ENCODE measurements around the gene KCNQ1OT1. TPM values are rescaled to one million over a fixed set of nuclear protein-coding genes. Genes with fewer than 3 reads are reported as not detected.

KCNQ1OT1 gene
- total and polyA plus RNA-seq, 2 of the 4 experiments (the other 2 are of a cell fraction), result 0.14 to 2.0 TPM

DNA sequence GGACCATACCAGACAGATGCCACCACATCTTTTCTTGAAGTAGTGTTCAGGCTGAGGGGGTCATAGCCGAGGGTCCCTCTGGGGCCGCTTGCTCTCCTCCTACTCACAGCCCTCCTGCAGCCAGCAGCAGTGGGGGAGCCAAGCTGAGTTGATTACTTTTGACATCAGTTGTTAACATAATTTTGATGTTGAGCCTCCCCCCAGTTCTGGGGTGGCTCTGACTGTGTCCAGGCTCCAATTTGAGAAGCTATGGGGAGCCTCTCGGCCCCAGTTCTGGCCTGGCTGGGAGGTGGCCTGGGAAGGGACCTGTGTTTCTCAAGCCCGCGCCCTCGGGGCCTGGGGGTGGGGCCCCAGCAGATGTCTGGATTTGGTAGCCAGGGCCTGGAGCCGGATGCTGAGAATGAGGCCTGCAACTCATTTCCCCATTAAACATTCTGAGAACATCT is 47.9 kb downstream of the KCNQ1OT1 start (continued):
- TF ChIP-seq SMC3 (IDR thresholded peaks at IDR 0.05; ENCODE audit: low read depth, low read length), result no peak
- TF ChIP-seq FOS (IDR thresholded peaks at IDR 0.05; ENCODE audit: low read depth, low read length), result no peak
- no peak for TF ChIP-seq POLR2A (IDR thresholded peaks at IDR 0.05; ENCODE audit: low read depth, low read length)
- no peak for TF ChIP-seq NFE2L2 (IDR thresholded peaks at IDR 0.05; ENCODE audit: low read depth, low read length)

DNA sequence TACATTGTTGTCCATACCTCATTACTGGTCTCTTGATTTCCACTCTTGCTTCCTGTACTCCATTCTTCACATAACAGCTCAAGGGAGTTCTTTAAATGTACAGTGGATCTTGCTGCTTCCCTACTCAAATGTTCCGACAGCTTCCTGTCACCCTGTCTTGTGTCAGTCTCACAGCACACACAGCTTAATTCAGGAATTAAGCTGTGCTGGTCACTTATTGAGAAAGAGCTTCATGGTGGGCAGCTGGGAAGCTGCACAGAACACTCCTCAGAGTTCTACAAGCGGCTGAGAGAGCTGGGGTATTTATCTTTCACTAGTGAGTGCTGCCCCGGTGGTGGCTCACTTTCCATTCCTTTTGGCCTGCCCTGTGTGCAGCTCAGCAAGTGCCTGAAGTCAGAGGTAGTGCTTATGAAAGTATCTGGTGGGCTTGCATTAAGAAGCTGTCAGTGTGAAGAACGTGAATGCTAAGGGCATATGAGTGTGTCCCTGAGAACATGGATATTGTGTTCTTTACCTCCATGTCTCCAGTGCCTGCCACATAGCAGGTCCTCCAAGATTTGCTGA is 48.7 kb downstream of the KCNQ1OT1 start:
- no peaks in the 10 kb centered on the region for H3K9me1 ChIP-seq (ENCODE audit: insufficient read depth, low read length)
- no peak for DNase-seq
- no peak overlapping the region for H2BK120ac ChIP-seq (ENCODE audit: low read depth, low read length)
- no peak overlapping the region for H2BK15ac ChIP-seq (ENCODE audit: low read depth, low read length)
- POLR2A ChIA-PET (ENCODE audit: unreplicated experiment), result no interaction called here
- in situ Hi-C loops (cut with MboI; ENCODE audit: low sequenced_read_pairs), result no loop called here
- no peaks in the 10 kb centered on the region for H3K36me3 ChIP-seq (ENCODE audit: control insufficient read depth, insufficient read depth, low read length)
- no peak overlapping the region for H3K4me2 ChIP-seq (ENCODE audit: low read depth, low read length)
- no peak overlapping the region for H2AK9ac ChIP-seq (replicated peaks; ENCODE audit: low read depth, low read length, poor library complexity)
- dilution Hi-C loops (cut with HindIII; ENCODE audit: low sequenced_read_pairs, unreplicated experiment), result no loop called here
- no peaks in the 10 kb centered on the region for H3K4me1 ChIP-seq (ENCODE audit: control insufficient read depth, insufficient read depth, low read length)
- no peak overlapping the region for H3K14ac ChIP-seq (replicated peaks; ENCODE audit: low read depth, low read length)
- H4K5ac ChIP-seq (ENCODE audit: low read depth, low read length), result no peak overlapping the region
- no peak overlapping the region for H2AFZ ChIP-seq (replicated peaks; ENCODE audit: low read length, poor library complexity)
- no TSS peak for BruUV-seq (replicated peaks)
- intact Hi-C loops (cut with micrococcal nuclease), result no loop called here
- H3K4me3 ChIP-seq (ENCODE audit: insufficient read depth, low read depth, low read length), result no peak overlapping the region
- CTCF ChIA-PET, result no interaction called here
- H2BK5ac ChIP-seq (ENCODE audit: low read depth, low read length, poor library complexity, severe bottlenecking), result no peak overlapping the region
- 39% methylated on average over 2 of the region's 4 CpGs; no CpG with 5 or more reads in 1 of the 2 experiments for WGBS, 2 experiments (ENCODE audit: extremely low coverage in 2 of 2, insufficient read length in 1 of 2)
- peaks cover 69% of the 10 kb centered on the region for H3K9me3 ChIP-seq (ENCODE audit: control insufficient read depth, insufficient read depth, low read length)
- peaks cover 0 to 3% of the 10 kb centered on the region in 2 experiments; a peak in 1 of 4 replicates for H3K79me1 ChIP-seq (ENCODE audit: low read depth in 1 of 2, low read length in 2 of 2)
- no peak overlapping the region for H4K91ac ChIP-seq (ENCODE audit: insufficient read depth, low read depth, low read length)
- H2BK20ac ChIP-seq (ENCODE audit: low read depth, low read length), result no peak overlapping the region
- H3K4ac ChIP-seq (ENCODE audit: low read depth, low read length), result no peak overlapping the region
- no peak overlapping the region for H3K56ac ChIP-seq (ENCODE audit: extremely low read depth, insufficient read depth, low read length)
- no peak overlapping the region for H3K18ac ChIP-seq (ENCODE audit: low read depth, low read length)
- no peak overlapping the region for H3K23ac ChIP-seq (ENCODE audit: low read depth, low read length)
- H3K9ac ChIP-seq (ENCODE audit: low read depth, low read length), result no peak overlapping the region
- H3K27me3 ChIP-seq (ENCODE audit: control insufficient read depth, insufficient read depth, low read length), result peaks cover 13% of the 10 kb centered on the region; the same call in 1 of the 2 replicates
- no peaks in the 10 kb centered on the region; the same call in 1 of the 2 replicates for H4K20me1 ChIP-seq (ENCODE audit: insufficient read depth, low read length)
- no peak overlapping the region for H3K27ac ChIP-seq (ENCODE audit: insufficient read depth, low read length)
- no peak for ATAC-seq (ENCODE audit: low read depth)
- H2AK5ac ChIP-seq (ENCODE audit: low read depth, low read length), result no peak overlapping the region
- no peak overlapping the region for H4K8ac ChIP-seq (ENCODE audit: low read depth in 2 of 2, low read length in 2 of 2)
- TF ChIP-seq CEBPB (IDR thresholded peaks at IDR 0.05; ENCODE audit: low read depth, low read length) (no peak), RAD21 (IDR thresholded peaks at IDR 0.05; ENCODE audit: low read length) (no peak), NFE2L2 (IDR thresholded peaks at IDR 0.05; ENCODE audit: low read depth, low read length) (no peak), POLR2A (IDR thresholded peaks at IDR 0.05; ENCODE audit: low read depth, low read length) (no peak), USF2 (IDR thresholded peaks at IDR 0.05; ENCODE audit: low read depth, low read length) (no peak), MXI1 (IDR thresholded peaks at IDR 0.05; ENCODE audit: borderline replicate concordance, low read depth, low read length) (no peak), FOS (IDR thresholded peaks at IDR 0.05; ENCODE audit: low read depth, low read length) (no peak), MAFK (IDR thresholded peaks at IDR 0.05; ENCODE audit: low read depth, low read length) (no peak), BHLHE40 (IDR thresholded peaks at IDR 0.05; ENCODE audit: low read depth, low read length) (no peak), RFX5 (IDR thresholded peaks at IDR 0.05; ENCODE audit: low read depth, low read length) (no peak), ELK1 (IDR thresholded peaks at IDR 0.05; ENCODE audit: borderline replicate concordance, low read depth, low read length) (no peak)
- TF ChIP-seq, protein P1, sequence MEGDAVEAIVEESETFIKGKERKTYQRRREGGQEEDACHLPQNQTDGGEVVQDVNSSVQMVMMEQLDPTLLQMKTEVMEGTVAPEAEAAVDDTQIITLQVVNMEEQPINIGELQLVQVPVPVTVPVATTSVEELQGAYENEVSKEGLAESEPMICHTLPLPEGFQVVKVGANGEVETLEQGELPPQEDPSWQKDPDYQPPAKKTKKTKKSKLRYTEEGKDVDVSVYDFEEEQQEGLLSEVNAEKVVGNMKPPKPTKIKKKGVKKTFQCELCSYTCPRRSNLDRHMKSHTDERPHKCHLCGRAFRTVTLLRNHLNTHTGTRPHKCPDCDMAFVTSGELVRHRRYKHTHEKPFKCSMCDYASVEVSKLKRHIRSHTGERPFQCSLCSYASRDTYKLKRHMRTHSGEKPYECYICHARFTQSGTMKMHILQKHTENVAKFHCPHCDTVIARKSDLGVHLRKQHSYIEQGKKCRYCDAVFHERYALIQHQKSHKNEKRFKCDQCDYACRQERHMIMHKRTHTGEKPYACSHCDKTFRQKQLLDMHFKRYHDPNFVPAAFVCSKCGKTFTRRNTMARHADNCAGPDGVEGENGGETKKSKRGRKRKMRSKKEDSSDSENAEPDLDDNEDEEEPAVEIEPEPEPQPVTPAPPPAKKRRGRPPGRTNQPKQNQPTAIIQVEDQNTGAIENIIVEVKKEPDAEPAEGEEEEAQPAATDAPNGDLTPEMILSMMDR (conservative IDR thresholded peaks at IDR 0.05; ENCODE audit: low read depth, low read length), result no peak
